ENCODE data around the gene PMEPA1.

DNA sequence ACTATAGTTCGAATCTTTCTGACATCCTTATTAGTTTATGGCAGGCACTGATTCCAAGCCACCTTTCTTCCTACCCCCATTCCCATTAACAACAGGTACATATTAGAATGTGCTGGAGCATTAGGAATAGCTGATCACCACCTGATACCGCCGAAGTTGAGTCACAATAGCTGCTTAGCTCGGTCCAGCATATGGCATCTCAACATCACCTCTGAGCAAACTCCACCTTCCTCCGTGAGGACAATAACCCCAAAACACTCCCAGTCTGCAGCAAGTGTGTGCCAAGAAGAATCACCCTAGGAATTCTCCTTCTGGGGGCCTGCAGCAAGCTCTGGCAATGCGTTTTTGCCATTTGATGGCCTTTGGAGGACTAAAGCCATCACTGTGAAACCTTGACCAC lies 8.7 kb downstream of the PMEPA1 start:
- TF ChIP-seq HDGF (IDR thresholded peaks at IDR 0.05; ENCODE audit: borderline replicate concordance) (no peak), BHLHE40 (IDR thresholded peaks at IDR 0.05; ENCODE audit: borderline replicate concordance) (no peak), ARNT (IDR thresholded peaks at IDR 0.05) (no peak), SP1 (IDR thresholded peaks at IDR 0.05) (no peak), L3MBTL2 (conservative IDR thresholded peaks at IDR 0.05) (no peak), FOXA1 (IDR thresholded peaks at IDR 0.05) (no peak), SUZ12 (IDR thresholded peaks at IDR 0.05) (no peak), LEF1 (IDR thresholded peaks at IDR 0.05; ENCODE audit: borderline replicate concordance) (no peak), FOXM1 (IDR thresholded peaks at IDR 0.05; ENCODE audit: borderline replicate concordance) (no peak), CTBP1 (IDR thresholded peaks at IDR 0.05; ENCODE audit: borderline replicate concordance) (no peak)

Data from HEK293T (cell line).